IPS-18a (cell line): Measurements from ENCODE around the gene CDKAL1.
"Not testable (repeated sequence)": the region's sequence is repeated elsewhere in the genome, so short reads cannot be mapped to it uniquely, and the experiment has no call there.

Experiments
- H3K27ac ChIP-seq: one replicate; pipeline ENCODE4 v1.5.1; 2013; ENCODE audit warnings: low read length
- H3K27me3 ChIP-seq: one replicate; pipeline ENCODE4 v1.6.1; 2013; ENCODE audit warnings: mild to moderate bottlenecking, low read length; ENCODE audit not compliant: control insufficient read depth, insufficient read depth
- H3K36me3 ChIP-seq: one replicate; pipeline ENCODE4 v1.6.1; 2013; ENCODE audit warnings: low read depth, low read length; ENCODE audit not compliant: control insufficient read depth
- H3K4me1 ChIP-seq: one replicate; pipeline ENCODE4 v1.6.1; 2013; ENCODE audit warnings: low read depth, low read length; ENCODE audit not compliant: control insufficient read depth
- H3K4me3 ChIP-seq: one replicate; pipeline ENCODE4 v1.5.1; 2013; ENCODE audit warnings: low read length
- H3K9ac ChIP-seq: one replicate; pipeline ENCODE4 v1.6.1; 2013; ENCODE audit warnings: mild to moderate bottlenecking, low read length, moderate library complexity
- H3K9me3 ChIP-seq: one replicate; pipeline ENCODE4 v1.6.1; 2013; ENCODE audit warnings: low read depth, low read length; ENCODE audit not compliant: control insufficient read depth

Gene CDKAL1

DNA sequence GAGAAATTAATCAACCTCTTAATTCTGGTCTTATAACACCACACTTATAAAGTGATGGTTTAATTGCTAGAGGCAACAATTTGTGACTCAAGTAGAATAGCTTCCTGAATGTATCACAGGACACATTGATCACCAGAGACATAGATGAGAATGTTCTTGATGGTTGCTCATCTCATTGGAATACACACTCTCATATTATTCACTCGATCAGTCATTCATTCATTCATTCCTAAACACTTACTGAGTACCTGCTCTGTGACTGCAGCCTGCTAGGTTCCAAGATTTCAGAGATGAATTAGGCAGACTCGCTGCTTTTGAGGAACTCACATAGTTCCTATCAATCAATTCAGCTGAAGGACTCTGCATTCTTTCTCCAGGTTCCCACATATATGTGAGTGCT is 694.2 kb downstream of the CDKAL1 start:
- Histone ChIP-seq H3K9me3 (no peaks in the 10 kb centered on the region), H3K27ac (no peak overlapping the region), H3K4me3 (no peak overlapping the region), H3K9ac (no peak overlapping the region), H3K36me3 (no peaks in the 10 kb centered on the region), H3K4me1 (no peaks in the 10 kb centered on the region), H3K27me3 (no peaks in the 10 kb centered on the region)

DNA sequence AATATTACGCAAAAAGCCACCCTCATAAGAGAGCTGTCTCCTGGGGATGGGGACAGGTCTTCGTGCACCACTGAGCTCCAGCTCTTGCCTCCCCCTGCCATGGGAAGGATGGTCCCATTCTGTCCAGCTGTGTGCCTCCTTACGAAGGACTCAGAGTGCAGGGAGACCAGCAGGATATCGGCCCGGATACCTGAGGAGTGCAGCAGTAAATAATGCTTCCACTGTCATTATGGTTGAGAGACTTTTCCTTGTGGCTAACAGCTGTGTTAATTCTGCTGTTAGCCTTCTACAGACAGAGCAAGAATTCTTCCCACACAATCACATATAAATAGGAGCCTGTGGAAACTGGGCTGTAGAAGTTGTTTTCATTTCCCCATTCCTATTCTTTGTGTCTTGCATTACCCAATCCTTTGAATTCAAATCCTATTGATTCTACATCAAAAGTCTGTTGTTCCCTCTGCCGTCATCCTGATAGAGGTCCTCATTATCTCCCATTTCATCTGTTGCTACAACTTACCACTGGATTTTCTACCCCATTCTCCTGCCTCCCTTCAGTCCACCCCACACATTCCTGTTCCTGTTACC is 694.7 kb downstream of the CDKAL1 start:
- Histone ChIP-seq H3K4me1 (no peaks in the 10 kb centered on the region), H3K27me3 (no peaks in the 10 kb centered on the region), H3K9me3 (no peaks in the 10 kb centered on the region), H3K36me3 (no peaks in the 10 kb centered on the region), H3K27ac (no peak overlapping the region), H3K4me3 (no peak overlapping the region), H3K9ac (no peak overlapping the region)

DNA sequence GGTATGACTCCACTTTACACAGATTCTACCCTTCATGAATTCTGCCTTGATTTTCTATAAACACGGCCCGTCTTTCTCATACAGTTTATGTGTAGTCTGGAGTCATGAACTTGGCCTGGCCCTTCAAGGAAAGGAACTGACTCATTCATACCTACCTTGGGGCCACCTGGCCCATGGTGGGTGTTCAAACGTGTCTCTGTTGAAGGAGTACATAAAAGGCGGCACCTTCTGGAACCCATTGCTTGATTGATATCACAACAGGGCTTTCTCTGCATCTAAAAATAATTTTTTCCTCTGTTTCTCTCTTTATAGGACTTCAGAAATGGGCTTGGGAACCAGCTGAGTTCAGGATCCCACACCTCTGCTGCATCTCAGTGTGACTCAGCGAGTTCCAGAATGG is 696.3 kb downstream of the CDKAL1 start:
- Histone ChIP-seq H3K9me3 (peaks cover 3% of the 10 kb centered on the region), H3K27ac (no peak overlapping the region), H3K9ac (no peak overlapping the region), H3K36me3 (no peaks in the 10 kb centered on the region), H3K4me3 (no peak overlapping the region), H3K4me1 (peaks cover 8% of the 10 kb centered on the region), H3K27me3 (no peaks in the 10 kb centered on the region)

DNA sequence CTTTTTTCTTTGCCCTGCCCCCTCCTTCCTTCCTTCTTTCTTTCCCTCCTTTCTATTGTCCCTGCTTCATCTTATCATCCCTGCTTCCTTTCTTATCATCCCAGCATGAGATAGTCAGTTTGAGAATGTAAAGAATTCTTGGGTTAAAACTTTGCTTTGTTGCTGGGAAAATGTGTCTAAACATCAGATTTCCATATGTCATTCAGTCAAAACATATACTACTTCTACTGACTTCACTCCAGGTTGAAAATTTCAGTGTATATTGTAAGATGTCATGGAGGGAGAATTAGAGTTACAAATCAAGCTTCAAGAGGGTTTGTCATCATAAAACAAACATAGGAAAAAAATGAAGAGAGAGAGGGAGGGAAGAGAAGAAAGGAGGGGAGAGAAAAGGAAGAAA is 700.9 kb downstream of the CDKAL1 start:
- no peak overlapping the region for H3K9ac ChIP-seq
- peaks cover 9% of the 10 kb centered on the region for H3K9me3 ChIP-seq
- H3K4me3 ChIP-seq = no peak overlapping the region
- no peaks in the 10 kb centered on the region for H3K27me3 ChIP-seq
- no peak overlapping the region for H3K27ac ChIP-seq
- H3K4me1 ChIP-seq = peaks cover 11% of the 10 kb centered on the region
- no peaks in the 10 kb centered on the region for H3K36me3 ChIP-seq

DNA sequence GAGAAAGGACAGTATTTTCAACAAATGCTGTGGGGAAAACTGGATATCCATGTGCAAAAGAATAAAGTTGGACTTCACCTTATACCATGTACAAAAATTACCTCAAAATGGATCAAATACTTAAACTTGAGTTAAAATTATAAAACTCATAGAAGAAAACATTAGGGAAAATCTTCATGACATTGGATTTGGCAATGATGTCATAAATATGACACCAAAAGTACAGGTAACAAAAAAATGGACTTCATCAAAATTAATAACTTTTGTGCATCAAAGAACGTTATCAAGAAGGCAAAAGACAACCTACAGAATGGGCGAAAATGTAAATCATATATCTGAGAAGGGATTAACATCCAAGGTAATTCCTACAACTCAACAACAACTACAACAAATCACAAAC is 704.0 kb downstream of the CDKAL1 start:
- Histone ChIP-seq H3K9ac (no peak overlapping the region), H3K27me3 (no peaks in the 10 kb centered on the region), H3K9me3 (peaks cover 9% of the 10 kb centered on the region), H3K27ac (no peak overlapping the region), H3K4me1 (peaks cover 11% of the 10 kb centered on the region), H3K4me3 (no peak overlapping the region), H3K36me3 (no peaks in the 10 kb centered on the region)

DNA sequence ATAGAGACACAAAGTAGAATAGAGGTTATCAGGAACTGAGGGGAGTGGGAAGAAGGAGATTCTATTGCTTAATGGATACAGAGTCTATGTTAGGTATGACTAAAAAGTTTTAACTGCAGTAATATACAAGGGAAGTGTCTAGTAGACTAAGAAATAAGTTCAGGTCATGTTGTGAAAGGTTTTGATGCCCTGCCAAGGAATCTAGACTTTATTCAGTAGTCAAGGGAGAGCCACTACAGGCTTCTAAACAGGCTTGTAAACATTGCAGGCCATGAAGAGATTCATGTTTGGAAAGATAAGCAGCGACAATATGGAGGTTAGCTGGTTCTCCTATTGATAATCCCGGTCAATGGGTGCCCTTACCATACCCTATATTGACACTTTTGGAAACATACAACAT is 706.5 kb downstream of the CDKAL1 start:
- Histone ChIP-seq H3K27ac (no peak overlapping the region), H3K4me1 (peaks cover under 1% of the 10 kb centered on the region), H3K9me3 (peaks cover 7% of the 10 kb centered on the region), H3K36me3 (no peaks in the 10 kb centered on the region), H3K4me3 (no peak overlapping the region), H3K9ac (no peak overlapping the region), H3K27me3 (no peaks in the 10 kb centered on the region)

DNA sequence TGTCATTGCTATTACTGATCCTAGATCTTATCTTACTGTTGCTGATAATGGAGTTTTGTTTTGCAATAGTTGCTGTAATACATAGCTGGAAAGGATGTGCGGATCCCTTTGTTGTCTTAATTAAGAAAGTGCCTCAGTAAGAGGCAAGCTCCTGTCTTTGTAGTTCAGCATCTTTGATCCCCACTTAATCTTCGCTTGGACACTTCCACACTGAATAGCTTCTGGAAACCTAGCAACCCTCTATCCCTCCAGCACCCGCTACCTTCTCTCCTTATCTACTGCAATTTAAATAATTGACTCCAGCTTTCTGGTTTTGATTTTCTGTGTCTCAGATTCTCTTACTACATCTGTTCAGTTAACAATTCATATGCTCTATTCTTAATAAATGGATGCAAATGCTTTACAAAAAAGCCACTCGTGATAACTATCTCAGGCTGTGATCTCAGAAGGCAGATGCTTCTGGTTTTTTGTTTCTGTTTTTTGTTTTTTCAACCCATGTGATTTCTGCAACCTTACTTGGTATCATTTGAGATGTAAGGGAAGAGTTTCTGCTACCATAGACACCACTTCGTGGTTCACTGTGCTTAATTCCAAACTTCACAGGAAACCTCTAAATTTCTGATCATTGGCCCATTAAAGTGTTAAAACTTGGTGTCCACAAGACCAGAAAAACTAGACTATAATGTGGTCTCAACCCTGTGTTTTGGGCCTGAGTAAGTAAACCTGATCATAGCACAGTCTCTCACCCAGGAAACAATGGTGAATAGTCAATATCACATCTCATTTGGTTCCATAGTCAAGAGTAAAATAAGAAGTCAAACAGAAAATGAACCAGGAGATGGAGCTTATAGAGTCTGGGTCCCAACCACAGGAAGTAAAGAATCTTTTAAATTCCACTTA is 707.2 kb downstream of the CDKAL1 start:
- Histone ChIP-seq H3K27ac (no peak overlapping the region), H3K9me3 (peaks cover 7% of the 10 kb centered on the region), H3K36me3 (no peaks in the 10 kb centered on the region), H3K9ac (no peak overlapping the region), H3K4me3 (no peak overlapping the region), H3K4me1 (no peaks in the 10 kb centered on the region), H3K27me3 (no peaks in the 10 kb centered on the region)

DNA sequence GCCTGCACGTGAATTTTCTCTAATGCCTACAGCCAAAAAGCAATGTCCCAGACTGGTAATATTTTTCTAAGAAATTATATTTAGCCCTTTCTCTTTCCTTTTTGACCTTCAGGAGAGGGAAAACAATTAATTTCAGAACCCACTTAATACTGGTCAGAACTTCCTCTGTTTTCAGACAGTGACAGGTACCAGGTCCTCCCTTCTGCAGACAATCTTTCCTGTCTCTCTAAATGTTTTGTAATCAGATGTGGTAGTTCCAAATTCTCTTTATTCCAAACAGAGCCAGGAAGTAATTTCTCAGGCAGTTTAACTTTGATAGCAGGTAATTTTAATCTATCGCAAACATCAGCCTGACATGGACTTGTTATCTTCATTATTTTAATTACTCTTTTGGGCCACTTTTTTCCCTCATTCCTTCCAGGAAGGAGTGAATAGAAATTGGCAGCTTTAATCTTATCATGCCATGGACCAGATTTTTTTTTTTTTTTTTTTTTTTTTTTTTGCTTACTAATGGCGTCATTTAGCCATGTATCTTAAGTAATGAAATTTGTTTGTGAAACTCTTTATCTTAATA is 710.7 kb downstream of the CDKAL1 start:
- no peaks in the 10 kb centered on the region for H3K9me3 ChIP-seq
- no peak overlapping the region for H3K4me3 ChIP-seq
- no peak overlapping the region for H3K27ac ChIP-seq
- no peaks in the 10 kb centered on the region for H3K36me3 ChIP-seq
- H3K4me1 ChIP-seq = no peaks in the 10 kb centered on the region
- no peaks in the 10 kb centered on the region for H3K27me3 ChIP-seq
- H3K9ac ChIP-seq = no peak overlapping the region

DNA sequence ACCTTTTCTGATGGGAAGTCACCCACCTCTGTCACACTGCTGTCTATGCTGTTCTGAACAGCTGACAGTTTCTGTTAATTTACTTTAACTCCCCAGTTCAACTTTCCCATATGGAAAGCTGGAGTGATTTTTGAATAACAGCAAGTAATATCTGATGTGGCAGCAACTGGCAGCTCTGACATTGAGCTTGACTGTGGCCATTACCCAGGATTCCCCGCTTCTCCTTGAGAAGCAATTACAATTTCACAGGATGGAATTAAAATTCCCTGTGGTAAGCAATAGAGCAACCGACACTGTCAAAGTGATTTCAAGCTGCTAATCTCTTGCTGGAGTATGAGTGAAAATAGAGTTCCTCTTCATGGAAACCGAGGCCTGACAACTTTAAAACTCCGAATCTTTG is 711.2 kb downstream of the CDKAL1 start:
- Histone ChIP-seq H3K27ac (no peak overlapping the region), H3K27me3 (no peaks in the 10 kb centered on the region), H3K9ac (no peak overlapping the region), H3K36me3 (no peaks in the 10 kb centered on the region), H3K9me3 (no peaks in the 10 kb centered on the region), H3K4me1 (no peaks in the 10 kb centered on the region), H3K4me3 (no peak overlapping the region)

DNA sequence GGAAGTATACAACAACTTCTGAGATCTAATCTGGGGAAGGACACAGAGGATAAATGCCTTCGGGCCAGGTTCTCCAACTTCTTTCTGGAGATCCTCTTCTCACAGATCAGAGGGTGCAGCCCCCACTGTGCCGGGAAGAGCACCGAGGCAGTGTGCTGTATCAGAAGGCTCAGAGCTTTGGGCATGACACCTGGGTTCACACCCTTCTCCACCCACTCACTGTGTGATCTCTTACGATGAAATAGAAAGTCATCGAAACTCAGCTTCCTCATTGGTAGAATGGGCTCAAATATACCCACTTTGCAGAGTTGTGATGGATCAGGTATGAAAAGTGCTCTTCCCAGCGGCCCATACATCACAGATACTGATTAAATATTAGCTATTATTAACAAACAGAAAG is 711.8 kb downstream of the CDKAL1 start:
- Histone ChIP-seq H3K9ac (no peak overlapping the region), H3K36me3 (no peaks in the 10 kb centered on the region), H3K4me3 (no peak overlapping the region), H3K27ac (no peak overlapping the region), H3K4me1 (no peaks in the 10 kb centered on the region), H3K9me3 (no peaks in the 10 kb centered on the region), H3K27me3 (no peaks in the 10 kb centered on the region)

DNA sequence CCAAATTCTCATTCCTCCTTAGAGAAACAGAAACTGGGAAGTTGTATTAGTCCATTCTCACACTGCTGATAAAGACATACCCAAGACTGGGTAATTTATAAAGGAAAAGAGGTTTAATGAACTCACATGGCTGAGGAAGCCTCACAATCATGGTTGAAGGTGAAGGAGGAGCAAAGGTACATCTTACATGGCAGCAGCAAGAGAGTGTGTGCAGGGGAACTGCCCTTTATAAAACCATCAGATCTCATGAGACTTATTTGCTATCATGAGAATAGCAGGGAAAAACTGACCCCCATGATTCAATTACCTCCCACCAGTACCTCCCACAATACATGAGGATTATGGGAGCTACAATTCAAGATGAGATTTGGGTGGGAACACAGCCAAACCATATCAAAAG is 720.2 kb downstream of the CDKAL1 start:
- not testable (repeated sequence) for H3K27ac ChIP-seq, H3K27me3 ChIP-seq, H3K4me3 ChIP-seq, H3K4me1 ChIP-seq, H3K9me3 ChIP-seq, H3K36me3 ChIP-seq, H3K9ac ChIP-seq

DNA sequence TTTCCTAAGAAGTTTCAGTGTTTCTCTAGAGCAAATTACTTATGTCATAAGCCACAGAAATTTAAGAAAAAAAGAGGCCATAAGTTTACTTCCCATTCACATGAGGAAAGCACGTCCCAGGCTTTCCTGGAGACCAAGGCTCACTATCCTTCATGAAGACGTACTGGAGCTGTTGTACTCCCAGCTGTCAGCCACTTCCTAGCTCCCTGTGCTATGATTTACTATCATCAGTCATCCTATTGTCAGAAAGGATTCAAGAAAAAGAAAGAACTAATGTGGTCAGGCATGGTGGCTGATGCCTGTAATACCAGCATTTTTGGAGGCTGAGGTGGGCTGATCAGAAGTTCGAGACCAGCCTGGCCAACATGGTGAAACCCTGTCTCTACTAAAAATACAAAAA is 721.9 kb downstream of the CDKAL1 start:
- Histone ChIP-seq H3K36me3 (no peaks in the 10 kb centered on the region), H3K9me3 (no peaks in the 10 kb centered on the region), H3K27ac (no peak overlapping the region), H3K4me1 (no peaks in the 10 kb centered on the region), H3K4me3 (no peak overlapping the region), H3K27me3 (no peaks in the 10 kb centered on the region), H3K9ac (no peak overlapping the region)
